Fibroblast of villous mesenchyme (primary cell): ENCODE measurements around the gene BMP7. TPM values are rescaled to one million over a fixed set of nuclear protein-coding genes. Genes with fewer than 3 reads are reported as not detected.

Source experiments
- DNase-seq: peaks from one replicate; pipeline ENCODE4 v3.0.0-alpha.2; 2010; ENCODE audit warnings: low read depth
- H3K4me3 ChIP-seq: 2 replicates; pipeline ENCODE4 v1.5.1; 2011; ENCODE audit warnings: low read depth, mild to moderate bottlenecking, low read length
- total RNA-seq: library from RNA; depleted of rRNA; stranded (reverse); fragments of >200 nt; gene quantifications from 2 replicates; pipeline ENCODE4 v1.2.3, GENCODE V29; 2012
- TF ChIP-seq, protein P1 (sequence below): IDR thresholded peaks from 2 replicates; pipeline ENCODE4 v1.5.1; 2012; ENCODE audit warnings: low read depth, mild to moderate bottlenecking, low read length; ENCODE audit not compliant: insufficient read depth

The BMP7 gene
- total RNA-seq, 1 donor: not detected

DNA sequence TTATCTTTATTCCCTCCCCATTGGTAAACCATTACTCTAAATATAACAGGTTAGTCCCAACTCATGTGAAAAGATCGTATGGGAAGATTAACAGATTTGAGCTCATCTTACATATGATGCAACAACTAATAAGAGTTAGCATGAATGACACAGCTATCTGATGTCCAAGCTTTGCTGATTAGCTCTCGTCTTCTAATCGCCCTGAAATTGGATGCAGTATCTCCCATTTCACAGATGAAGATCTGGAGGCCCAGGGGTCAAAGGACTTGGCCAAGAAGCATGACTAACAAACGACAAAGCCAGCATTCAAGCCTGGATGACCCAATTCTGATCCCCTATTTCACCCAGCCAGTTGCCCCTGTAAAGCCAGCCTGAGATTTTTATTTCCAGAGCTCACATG, 8.4 kb upstream of the BMP7 start:
- TF ChIP-seq, protein P1, sequence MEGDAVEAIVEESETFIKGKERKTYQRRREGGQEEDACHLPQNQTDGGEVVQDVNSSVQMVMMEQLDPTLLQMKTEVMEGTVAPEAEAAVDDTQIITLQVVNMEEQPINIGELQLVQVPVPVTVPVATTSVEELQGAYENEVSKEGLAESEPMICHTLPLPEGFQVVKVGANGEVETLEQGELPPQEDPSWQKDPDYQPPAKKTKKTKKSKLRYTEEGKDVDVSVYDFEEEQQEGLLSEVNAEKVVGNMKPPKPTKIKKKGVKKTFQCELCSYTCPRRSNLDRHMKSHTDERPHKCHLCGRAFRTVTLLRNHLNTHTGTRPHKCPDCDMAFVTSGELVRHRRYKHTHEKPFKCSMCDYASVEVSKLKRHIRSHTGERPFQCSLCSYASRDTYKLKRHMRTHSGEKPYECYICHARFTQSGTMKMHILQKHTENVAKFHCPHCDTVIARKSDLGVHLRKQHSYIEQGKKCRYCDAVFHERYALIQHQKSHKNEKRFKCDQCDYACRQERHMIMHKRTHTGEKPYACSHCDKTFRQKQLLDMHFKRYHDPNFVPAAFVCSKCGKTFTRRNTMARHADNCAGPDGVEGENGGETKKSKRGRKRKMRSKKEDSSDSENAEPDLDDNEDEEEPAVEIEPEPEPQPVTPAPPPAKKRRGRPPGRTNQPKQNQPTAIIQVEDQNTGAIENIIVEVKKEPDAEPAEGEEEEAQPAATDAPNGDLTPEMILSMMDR: no peak
- no peak overlapping the region for H3K4me3 ChIP-seq

DNA sequence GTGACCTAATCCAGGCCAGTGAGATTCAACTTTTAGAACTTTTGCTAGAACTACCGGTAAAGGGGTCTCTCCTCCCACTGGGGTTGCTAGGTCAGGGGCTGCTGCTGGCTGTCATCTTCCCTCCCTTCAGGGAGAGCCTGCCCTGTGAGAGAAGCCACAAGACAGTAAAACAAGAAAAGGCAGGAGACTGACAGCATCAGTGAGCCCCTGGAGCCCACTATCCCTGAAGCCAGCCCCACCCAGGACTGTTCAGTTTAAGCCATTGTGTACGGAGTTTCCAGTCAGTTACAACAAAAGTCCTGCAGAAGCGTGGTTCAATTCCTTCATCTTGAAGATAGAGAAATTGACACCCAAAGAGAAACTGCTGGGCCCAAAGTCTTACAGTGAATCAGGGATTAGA, 7.9 kb upstream of the BMP7 start:
- no peak overlapping the region for H3K4me3 ChIP-seq
- DNase-seq: no peak
- TF ChIP-seq, protein P1: no peak

More for the DNA sequence above, 8.4 kb upstream of the BMP7 start:
- DNase-seq: no peak

DNA sequence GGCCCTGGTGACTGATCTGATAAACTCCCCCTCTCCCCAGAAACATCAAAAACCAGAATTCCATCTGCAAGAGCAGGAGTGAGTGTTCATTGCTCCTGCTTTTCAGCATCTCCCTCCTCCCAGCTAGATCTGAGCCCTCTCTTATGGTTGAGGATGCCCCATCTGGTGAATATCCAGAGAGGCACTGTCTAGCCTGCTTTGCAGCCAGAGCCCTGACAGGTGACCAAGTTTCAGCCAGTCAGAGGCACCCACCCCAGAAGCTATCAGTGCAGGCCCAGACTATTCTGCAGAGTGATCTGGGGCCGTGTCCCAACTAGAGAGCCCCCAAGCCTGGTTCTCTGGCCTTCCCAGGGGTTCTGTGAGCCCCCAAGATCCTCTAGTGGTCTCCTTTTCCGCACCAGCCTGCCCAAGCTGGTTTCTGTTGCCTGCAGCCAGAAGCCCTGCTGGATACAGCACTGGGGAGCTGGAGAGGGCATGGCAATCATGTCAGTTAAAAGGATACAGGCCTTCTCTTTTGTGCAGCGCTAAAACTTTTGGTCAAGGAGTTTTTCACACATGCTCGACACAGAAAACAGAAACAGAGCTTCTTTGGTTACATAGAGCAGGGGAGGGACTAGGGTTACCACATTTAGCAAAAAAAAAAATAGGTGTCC, 6.6 kb upstream of the BMP7 start:
- H3K4me3 ChIP-seq: no peak overlapping the region
- TF ChIP-seq, protein P1: no peak
- DNase-seq: no peak

DNA sequence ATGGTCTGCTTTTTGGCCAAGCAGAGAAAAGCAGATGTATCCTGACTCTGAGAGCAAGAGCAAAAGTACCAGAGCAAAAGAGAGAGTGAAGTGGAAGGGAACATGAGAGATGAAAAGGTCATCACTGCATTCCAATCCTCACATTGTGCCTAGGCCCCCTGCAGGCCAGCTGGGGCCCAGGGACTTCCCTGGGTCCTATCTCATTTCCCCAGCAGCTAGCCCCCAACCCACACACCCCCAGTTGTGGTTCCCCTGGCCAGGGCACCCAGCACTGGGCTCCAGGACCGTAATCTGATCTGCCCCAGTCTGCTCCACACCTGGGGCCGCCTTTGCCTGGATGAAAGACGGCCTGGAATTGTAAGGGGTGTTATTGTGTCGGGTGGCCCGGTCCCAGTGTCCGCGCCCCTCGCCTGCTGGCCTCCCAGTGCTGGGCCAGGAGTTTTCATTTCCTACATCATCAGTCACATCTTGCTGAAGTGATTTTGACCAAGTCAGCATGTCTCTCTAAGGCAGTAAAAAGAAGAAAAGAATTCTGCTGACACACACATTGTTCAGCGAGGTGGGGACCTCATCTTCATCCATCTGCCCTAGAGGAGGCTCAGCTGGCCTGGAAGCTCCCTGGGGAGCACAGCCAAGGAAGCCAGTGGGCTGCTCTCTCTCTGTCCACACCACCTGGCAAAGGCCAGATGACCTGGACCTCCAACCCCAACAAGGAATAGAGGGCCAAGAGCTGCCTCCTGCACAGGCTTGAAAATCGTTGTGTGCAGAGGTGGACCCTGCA, 4.0 kb upstream of the BMP7 start:
- TF ChIP-seq, protein P1: no peak
- DNase-seq: no peak
- H3K4me3 ChIP-seq: no peak overlapping the region

DNA sequence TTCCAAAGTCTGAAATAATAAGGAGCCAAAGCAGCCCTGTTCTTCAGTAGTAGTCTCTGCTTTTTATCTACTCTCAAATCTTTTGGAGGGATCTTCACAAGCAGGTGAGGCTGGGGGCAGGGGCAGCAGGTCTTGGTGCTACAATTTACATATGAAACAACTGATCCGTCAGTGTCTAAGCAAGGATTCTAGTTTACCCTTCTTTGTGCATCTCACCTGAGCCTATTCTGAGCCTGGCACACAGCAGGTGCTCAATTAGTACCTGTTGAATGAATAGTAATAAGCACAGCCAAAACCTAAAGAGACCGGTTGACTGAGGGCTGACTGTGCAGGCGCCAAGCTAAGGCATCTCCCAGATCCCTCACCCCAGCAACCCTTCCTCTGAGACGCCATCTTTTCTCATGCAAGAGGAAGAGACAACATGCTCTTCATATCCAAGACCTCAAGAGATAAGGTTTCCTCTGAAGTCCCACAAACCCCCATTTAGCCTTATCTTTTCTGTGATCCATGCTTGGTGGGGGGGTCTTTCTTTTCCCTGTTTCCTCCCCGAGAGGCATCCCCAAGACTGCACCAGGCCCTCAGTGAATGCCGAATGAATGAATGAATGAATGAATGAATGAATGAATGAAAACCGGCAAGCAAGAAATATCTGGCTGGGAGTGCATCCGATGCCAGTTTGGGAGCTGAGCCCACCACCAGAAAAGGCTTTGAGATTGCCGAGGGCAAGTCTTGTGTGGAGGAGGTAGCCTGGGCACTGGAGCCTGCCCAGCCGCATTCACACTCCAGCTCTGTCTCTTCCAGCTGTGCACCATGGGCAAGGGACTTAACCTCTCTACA, 2.9 kb upstream of the BMP7 start:
- DNase-seq: no peak
- H3K4me3 ChIP-seq: no peak overlapping the region
- TF ChIP-seq, protein P1: no peak

DNA sequence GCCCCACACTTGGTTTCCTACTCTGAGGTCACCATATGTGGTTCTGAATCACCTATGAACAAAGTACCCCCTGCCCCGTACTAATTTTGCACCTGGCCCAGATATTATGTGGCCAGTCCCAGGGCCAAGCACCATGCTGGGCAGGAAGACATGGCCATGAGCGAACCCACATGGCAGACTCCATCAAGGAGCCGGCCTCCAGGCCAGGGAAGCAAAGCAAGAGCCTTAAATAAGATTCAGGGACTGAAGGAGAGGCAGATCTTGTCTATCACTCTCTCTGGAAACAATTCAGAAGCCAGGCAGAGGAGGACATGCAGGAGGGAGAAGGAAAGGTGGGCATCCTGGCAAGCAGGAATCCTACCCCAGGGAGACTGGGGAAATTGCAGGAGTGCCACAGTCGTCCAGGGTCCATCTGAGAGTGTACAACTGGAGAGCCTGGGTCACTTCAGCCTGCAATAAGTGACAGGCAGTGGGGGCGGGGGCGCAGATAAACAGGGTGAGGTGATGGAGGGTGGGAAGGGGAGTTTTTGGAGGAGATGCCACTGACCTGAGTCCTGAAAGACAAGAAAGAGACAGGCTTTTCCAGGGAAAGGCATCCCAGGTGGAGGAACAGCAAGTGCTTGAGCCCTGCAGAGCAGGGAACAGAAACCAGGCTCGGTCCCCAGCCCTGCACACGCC, 2.1 kb upstream of the BMP7 start:
- TF ChIP-seq, protein P1: no peak
- no peak for DNase-seq
- H3K4me3 ChIP-seq: no peak overlapping the region
